CD14-positive monocyte (primary cell): ENCODE results near the gene ADAM19. TPM values are rescaled to one million over a fixed set of nuclear protein-coding genes. Genes with fewer than 3 reads are reported as not detected.

Experiments used
- DNase-seq, 3 donors: peaks; one replicate each; pipeline ENCODE4 v3.0.0-alpha.2; 2011 to 2022
- H2AFZ ChIP-seq: 2 replicates; pipeline ENCODE4 v1.6.0; 2012; ENCODE audit warnings: mild to moderate bottlenecking, low read depth, low read length, inconsistent platforms; ENCODE audit not compliant: insufficient read depth, poor library complexity, severe bottlenecking
- H3K27ac ChIP-seq, 2 donors: 1 replicate in 1 of 2; 2 replicates in 1 of 2; pipeline ENCODE4 v1.5.1; 2012 to 2013; ENCODE audit warnings: low read length in 2 of 2, control low read depth in 1 of 2, inconsistent platforms in 1 of 2, low read depth in 1 of 2, mild to moderate bottlenecking in 1 of 2
- H3K27me3 ChIP-seq, 2 donors: one replicate each; pipeline versions ENCODE4 v1.6.0 to v1.6.1; 2011 to 2013; ENCODE audit warnings: low read length in 2 of 2; ENCODE audit not compliant: control insufficient read depth in 2 of 2, insufficient read depth in 2 of 2
- H3K36me3 ChIP-seq, 2 donors: replicated peaks in 1 of 2; 1 replicate in 1 of 2; 2 replicates in 1 of 2; pipeline versions ENCODE4 v1.5.1 to v1.6.1; 2012 to 2013; ENCODE audit warnings: low read length in 2 of 2, control low read depth in 1 of 2, inconsistent platforms in 1 of 2, mild to moderate bottlenecking in 1 of 2; ENCODE audit not compliant: insufficient read depth in 2 of 2, control insufficient read depth in 1 of 2
- H3K4me1 ChIP-seq, 2 donors: 1 replicate in 1 of 2; 2 replicates in 1 of 2; pipeline versions ENCODE4 v1.5.1 to v1.6.1; 2012 to 2013; ENCODE audit warnings: low read length in 2 of 2, control low read depth in 1 of 2, inconsistent platforms in 1 of 2, mild to moderate bottlenecking in 1 of 2, moderate library complexity in 1 of 2; ENCODE audit not compliant: insufficient read depth in 2 of 2, control insufficient read depth in 1 of 2
- H3K4me2 ChIP-seq: replicated peaks from 2 replicates; pipeline ENCODE3; 2012; ENCODE audit warnings: low read length, moderate library complexity, mild to moderate bottlenecking; ENCODE audit not compliant: poor library complexity, severe bottlenecking; ENCODE audit errors: extremely low read depth
- H3K4me3 ChIP-seq, 3 experiments: fragments of 200-600 bp in 1 of 3; sonication (generic) in 1 of 3; replicated peaks in 1 of 3; 1 replicate in 2 of 3; 2 replicates in 1 of 3; pipeline ENCODE4 v1.5.1; 2011 to 2013; ENCODE audit warnings: low read length in 3 of 3, mild to moderate bottlenecking in 3 of 3, control low read depth in 2 of 3, low read depth in 2 of 3, inconsistent platforms in 1 of 3, moderate library complexity in 1 of 3
- H3K79me2 ChIP-seq: 2 replicates; pipeline ENCODE4 v1.6.0; 2012; ENCODE audit warnings: mild to moderate bottlenecking, control low read depth, inconsistent platforms, low read length, moderate library complexity; ENCODE audit not compliant: insufficient read depth
- H3K9ac ChIP-seq: 2 replicates; pipeline ENCODE4 v1.6.0; 2017; ENCODE audit warnings: low read length, mild to moderate bottlenecking; ENCODE audit not compliant: insufficient read depth, poor library complexity, severe bottlenecking
- H3K9me3 ChIP-seq, 2 donors: replicated peaks in 1 of 2; 1 replicate in 1 of 2; 2 replicates in 1 of 2; pipeline versions ENCODE4 v1.5.1 to v1.6.1; 2012 to 2013; ENCODE audit warnings: low read length in 2 of 2, control low read depth in 1 of 2; ENCODE audit not compliant: control insufficient read depth in 1 of 2, insufficient read depth in 1 of 2
- H4K20me1 ChIP-seq: 2 replicates; pipeline ENCODE4 v1.6.0; 2012; ENCODE audit warnings: mild to moderate bottlenecking, low read length, control low read depth, moderate library complexity; ENCODE audit not compliant: insufficient read depth
- H3K27ac Mint-ChIP-seq, 7 donors: one replicate each; pipeline ENCODE4 v1.8.0; 2020; ENCODE audit warnings: mild to moderate bottlenecking in 7 of 7, mixed read lengths in 7 of 7, moderate library complexity in 6 of 7, inconsistent platforms in 2 of 7
- H3K27me3 Mint-ChIP-seq, 3 donors: one replicate each; pipeline ENCODE4 v1.8.0; 2021 to 2022; ENCODE audit warnings: low read depth in 3 of 3, mild to moderate bottlenecking in 3 of 3, mixed read lengths in 3 of 3, moderate library complexity in 3 of 3, inconsistent platforms in 1 of 3
- H3K36me3 Mint-ChIP-seq, 2 donors: one replicate each; pipeline ENCODE4 v1.8.0; 2020; ENCODE audit warnings: mixed read lengths in 2 of 2, inconsistent platforms in 1 of 2, mild to moderate bottlenecking in 1 of 2
- H3K4me1 Mint-ChIP-seq: one replicate; pipeline ENCODE4 v1.8.0; 2020; ENCODE audit warnings: mild to moderate bottlenecking, mixed read lengths
- H3K4me3 Mint-ChIP-seq, 2 donors: one replicate each; pipeline ENCODE4 v1.8.0; 2020; ENCODE audit warnings: mild to moderate bottlenecking in 2 of 2, mixed read lengths in 2 of 2, moderate library complexity in 1 of 2
- H3K9me3 Mint-ChIP-seq, 7 donors: one replicate each; pipeline ENCODE4 v1.8.0; 2020 to 2022; ENCODE audit warnings: mixed read lengths in 7 of 7, mild to moderate bottlenecking in 6 of 7, moderate library complexity in 6 of 7, inconsistent platforms in 2 of 7
- WGBS: methylation state at CpG from one replicate; pipeline ENCODE4 v1.1.5; 2013; ENCODE audit warnings: missing lambda C conversion rate; ENCODE audit not compliant: insufficient coverage; 5-methylcytosine and 5-hydroxymethylcytosine counted together
- intact Hi-C, 2 donors: fragments of 100-400 bp; cut with micrococcal nuclease; formaldehyde crosslinking; loops; one replicate each; pipeline versions ENCODE4 v1.15.0 to v1.15.1; 2023
- polyA plus RNA-seq, 3 donors: library from polyadenylated mRNA; depleted of rRNA in 1 of 3; unstranded in 2 of 3; stranded (reverse) in 1 of 3; fragments of 300-500 nt in 2 of 3; fragments of >200 nt in 1 of 3; fragmentation: Illumina TruSeq in 2 of 3; gene quantifications; 1 replicate in 2 of 3; 2 replicates in 1 of 3; pipeline ENCODE4 v1.2.3, GENCODE V29; 2012 to 2021
- TF ChIP-seq, protein P1 (sequence below): fragments of 200-600 bp; IDR thresholded peaks from one replicate; pipeline ENCODE4 v1.8.0; 2022; ENCODE audit warnings: antibody characterized with exemption, mild to moderate bottlenecking

ADAM19 gene
- polyA plus RNA-seq, 3 donors: 3.0 to 12.7 (median 6.2) TPM

DNA sequence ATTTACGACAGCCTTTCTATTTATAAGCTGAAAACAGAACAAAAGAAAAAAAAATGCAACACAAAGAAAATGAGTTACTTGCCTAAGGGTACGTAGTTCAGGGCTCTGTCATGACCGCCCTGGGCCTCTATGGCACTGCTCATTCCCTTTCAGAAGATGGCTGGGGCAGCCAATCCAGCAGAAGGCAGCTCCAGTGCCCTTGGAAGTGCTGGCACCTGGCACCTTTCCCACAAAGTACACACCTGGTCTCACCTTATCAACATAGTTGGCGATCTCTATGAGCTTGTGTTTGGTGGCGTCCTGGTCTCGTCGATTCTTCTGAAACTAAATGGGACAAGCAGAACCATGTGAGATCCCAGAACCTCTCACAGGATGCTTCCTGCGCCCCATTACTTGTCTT, 62.4 kb downstream of the ADAM19 start:
- peaks cover 0 to 6% of the 10 kb centered on the region in 2 donors for H3K4me1 ChIP-seq
- H2AFZ ChIP-seq: no peak overlapping the region
- H3K27me3 ChIP-seq: no peaks in the 10 kb centered on the region
- no peak overlapping the region for H3K4me2 ChIP-seq
- intact Hi-C loops: no loop called here
- Mint-ChIP-seq H3K4me1 (peaks cover 8% of the 10 kb centered on the region), H3K4me3 (no peak overlapping the region), H3K27ac (no peak overlapping the region), H3K36me3 (peaks cover 73 to 81% of the 10 kb centered on the region in 2 donors), H3K27me3 (peaks cover 0 to 1% (median 1%) of the 10 kb centered on the region in 3 donors), H3K9me3 (peaks cover 0 to 4% (median 0%) of the 10 kb centered on the region in 7 donors)
- H3K79me2 ChIP-seq: no peaks in the 10 kb centered on the region
- no peak for DNase-seq
- peaks cover 34 to 93% of the 10 kb centered on the region in 2 donors for H3K36me3 ChIP-seq
- TF ChIP-seq, protein P1, sequence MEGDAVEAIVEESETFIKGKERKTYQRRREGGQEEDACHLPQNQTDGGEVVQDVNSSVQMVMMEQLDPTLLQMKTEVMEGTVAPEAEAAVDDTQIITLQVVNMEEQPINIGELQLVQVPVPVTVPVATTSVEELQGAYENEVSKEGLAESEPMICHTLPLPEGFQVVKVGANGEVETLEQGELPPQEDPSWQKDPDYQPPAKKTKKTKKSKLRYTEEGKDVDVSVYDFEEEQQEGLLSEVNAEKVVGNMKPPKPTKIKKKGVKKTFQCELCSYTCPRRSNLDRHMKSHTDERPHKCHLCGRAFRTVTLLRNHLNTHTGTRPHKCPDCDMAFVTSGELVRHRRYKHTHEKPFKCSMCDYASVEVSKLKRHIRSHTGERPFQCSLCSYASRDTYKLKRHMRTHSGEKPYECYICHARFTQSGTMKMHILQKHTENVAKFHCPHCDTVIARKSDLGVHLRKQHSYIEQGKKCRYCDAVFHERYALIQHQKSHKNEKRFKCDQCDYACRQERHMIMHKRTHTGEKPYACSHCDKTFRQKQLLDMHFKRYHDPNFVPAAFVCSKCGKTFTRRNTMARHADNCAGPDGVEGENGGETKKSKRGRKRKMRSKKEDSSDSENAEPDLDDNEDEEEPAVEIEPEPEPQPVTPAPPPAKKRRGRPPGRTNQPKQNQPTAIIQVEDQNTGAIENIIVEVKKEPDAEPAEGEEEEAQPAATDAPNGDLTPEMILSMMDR: no peak
- no peaks in the 10 kb centered on the region for H3K9me3 ChIP-seq
- H3K27ac ChIP-seq: no peak overlapping the region
- 84% methylated on average over 7 of the region's 8 CpGs for WGBS
- no peak overlapping the region for H3K4me3 ChIP-seq
- no peak overlapping the region for H3K9ac ChIP-seq
- H4K20me1 ChIP-seq: no peaks in the 10 kb centered on the region

DNA sequence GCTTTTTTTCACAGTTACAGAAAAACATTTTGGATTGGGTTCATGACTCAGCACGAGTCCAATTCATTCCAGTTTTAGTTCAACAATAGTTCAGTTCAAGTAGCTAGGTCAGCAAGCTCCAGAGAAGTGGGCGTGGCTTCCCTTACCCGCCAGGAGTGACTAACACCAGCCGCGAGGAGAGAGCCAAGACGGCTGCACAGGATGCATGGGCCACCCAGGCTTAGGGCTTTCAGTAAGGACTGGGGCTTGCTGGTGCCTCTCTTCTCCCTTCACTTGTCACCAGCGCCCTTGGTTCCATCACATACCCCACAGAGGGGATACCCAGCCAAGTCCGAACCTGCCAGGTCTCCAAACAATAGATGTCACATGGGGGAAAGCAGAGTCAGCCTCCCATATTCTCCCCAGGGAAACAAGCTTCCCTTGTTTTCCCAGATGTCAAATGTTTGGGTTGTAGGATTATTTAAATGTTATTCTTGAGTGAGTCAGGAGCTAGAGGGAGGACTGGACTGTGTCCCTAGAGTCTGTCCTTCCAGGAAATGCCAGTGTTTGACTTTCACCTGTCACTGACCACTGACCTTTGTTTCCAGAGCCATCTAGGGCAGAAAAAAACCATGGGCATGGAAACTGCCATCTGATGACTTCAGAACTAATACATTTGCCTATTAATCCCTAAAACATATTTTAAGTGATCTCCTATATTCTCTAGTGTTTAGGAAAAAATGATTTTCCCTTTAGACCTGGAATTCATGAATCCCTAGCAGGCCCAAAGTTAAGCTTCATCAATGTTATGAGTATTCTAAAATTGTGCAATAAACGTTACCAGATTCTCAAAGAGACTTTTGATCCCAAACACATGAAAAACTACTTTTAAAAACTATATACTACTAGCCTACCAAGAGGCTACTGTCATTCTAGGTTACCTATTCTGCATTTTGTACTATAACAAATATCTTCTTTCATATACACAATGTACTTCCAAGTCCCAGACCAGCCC, 63.6 kb downstream of the ADAM19 start:
- H3K36me3 Mint-ChIP-seq: peaks cover 72 to 82% of the 10 kb centered on the region in 2 donors
- no peak overlapping the region for H3K27ac ChIP-seq
- peak overlapping the region in 3 of 7 donors; percentile 6 to 54 (median 27) for H3K27ac Mint-ChIP-seq
- TF ChIP-seq, protein P1: no peak
- H3K4me1 ChIP-seq: peaks cover 0 to 6% of the 10 kb centered on the region in 2 donors
- H3K4me3 Mint-ChIP-seq: no peak overlapping the region
- peaks cover under 1 to 2% (median 1%) of the 10 kb centered on the region in 3 donors for H3K27me3 Mint-ChIP-seq
- H3K36me3 ChIP-seq: peaks cover 33 to 93% of the 10 kb centered on the region in 2 donors
- no peaks in the 10 kb centered on the region for H3K9me3 ChIP-seq
- H3K27me3 ChIP-seq: no peaks in the 10 kb centered on the region
- H3K4me3 ChIP-seq: no peak overlapping the region
- H2AFZ ChIP-seq: no peak overlapping the region
- 55% methylated on average over 7 of the region's 9 CpGs for WGBS
- H3K9me3 Mint-ChIP-seq: peaks cover 0 to 4% (median 0%) of the 10 kb centered on the region in 7 donors
- no peak overlapping the region for H3K4me2 ChIP-seq
- H3K9ac ChIP-seq: no peak overlapping the region
- intact Hi-C loops: no loop called here
- H3K4me1 Mint-ChIP-seq: peaks cover 8% of the 10 kb centered on the region
- DNase-seq: peak; percentile 48 to 59 (median 50)
- H3K79me2 ChIP-seq: no peaks in the 10 kb centered on the region
- no peaks in the 10 kb centered on the region for H4K20me1 ChIP-seq
